Measurements from ENCODE around the gene TJP1. TPM values are rescaled to one million over a fixed set of nuclear protein-coding genes. Genes with fewer than 3 reads are reported as not detected.
A peak's percentile ranks its signal among the peaks of the same experiment; 100 is the strongest.

TJP1 gene
- total and polyA plus RNA-seq, 2 experiments from 2014 or later = 39.2 to 51.2 TPM

- Histone ChIP-seq H3K4me3 (peak overlapping the region; percentile 55), H4K20me1 (ENCODE audit: insufficient read depth) (no peaks in the 10 kb centered on the region), H3F3A (ENCODE audit: insufficient read depth) (peaks cover 34% of the 10 kb centered on the region), H3K36me3 (ENCODE audit: low read depth) (no peaks in the 10 kb centered on the region), H3K27ac (peak overlapping the region; percentile 89), H3K9me3 (ENCODE audit: low read depth) (no peaks in the 10 kb centered on the region), H3K4me2 (ENCODE audit: unreplicated experiment) (peak overlapping the region; percentile 57), H2AFZ (peak overlapping the region; percentile 79), H3K9me2 (ENCODE audit: insufficient read depth) (no peaks in the 10 kb centered on the region), H3K79me2 (ENCODE audit: insufficient read depth) (no peaks in the 10 kb centered on the region), H3K4me1 (ENCODE audit: insufficient read depth) (peaks cover 26% of the 10 kb centered on the region), H3K9ac (peak overlapping the region; percentile 52), H3K27me3 (replicated peaks; ENCODE audit: insufficient read depth) (no peaks in the 10 kb centered on the region)
- DNase-seq = peak; percentile 88
- 64 to 67% methylated on average over 4 of the region's 4 CpGs for WGBS, 2 experiments (ENCODE audit: low coverage in 1 of 2, low lambda C conversion rate in 2 of 2, missing lambda C conversion rate in 2 of 2)
- TF ChIP-seq EZH2phosphoT487 (IDR thresholded peaks at IDR 0.05; ENCODE audit: insufficient read depth, low read depth) = no peak
- TF ChIP-seq EZH2 (IDR thresholded peaks at IDR 0.05; ENCODE audit: insufficient read depth, poor library complexity, severe bottlenecking) = no peak
- in situ Hi-C loops (cut with MboI) = no loop called here
Measured at GRCh38 chr15:29859973-29860715, 37.9 kb upstream of the TJP1 start.

- peak overlapping the region; percentile 52 for H3K9ac ChIP-seq
Measured at GRCh38 chr15:29859293-29859692, 37.0 kb upstream of the TJP1 start.

GRCh38 chr15:29857221-29857789 lies 35.0 kb upstream of the TJP1 start:
- Histone ChIP-seq H3K27me3 (replicated peaks; ENCODE audit: insufficient read depth) (no peaks in the 10 kb centered on the region), H3K27ac (no peak overlapping the region), H3K4me1 (ENCODE audit: insufficient read depth) (peaks cover 26% of the 10 kb centered on the region), H3K9ac (no peak overlapping the region), H3F3A (ENCODE audit: insufficient read depth) (peaks cover 34% of the 10 kb centered on the region), H3K79me2 (ENCODE audit: insufficient read depth) (no peaks in the 10 kb centered on the region), H3K9me3 (ENCODE audit: low read depth) (no peaks in the 10 kb centered on the region), H3K4me2 (ENCODE audit: unreplicated experiment) (no peak overlapping the region), H4K20me1 (ENCODE audit: insufficient read depth) (no peaks in the 10 kb centered on the region), H3K36me3 (ENCODE audit: low read depth) (no peaks in the 10 kb centered on the region), H3K9me2 (ENCODE audit: insufficient read depth) (no peaks in the 10 kb centered on the region), H3K4me3 (no peak overlapping the region), H2AFZ (no peak overlapping the region)
- no peak for TF ChIP-seq EZH2 (IDR thresholded peaks at IDR 0.05; ENCODE audit: insufficient read depth, poor library complexity, severe bottlenecking)
- no peak for TF ChIP-seq EZH2phosphoT487 (IDR thresholded peaks at IDR 0.05; ENCODE audit: insufficient read depth, low read depth)
- in situ Hi-C loops (cut with MboI) = no loop called here
- no peak for DNase-seq
- 63 to 71% methylated on average over 5 of the region's 5 CpGs for WGBS, 2 experiments (ENCODE audit: low coverage in 1 of 2, low lambda C conversion rate in 2 of 2, missing lambda C conversion rate in 2 of 2)

More at GRCh38 chr15:29859293-29859692, 37.0 kb upstream of the TJP1 start:
- Histone ChIP-seq H3K36me3 (ENCODE audit: low read depth) (no peaks in the 10 kb centered on the region), H4K20me1 (ENCODE audit: insufficient read depth) (no peaks in the 10 kb centered on the region), H3K27ac (peak overlapping the region; percentile 89), H3K27me3 (replicated peaks; ENCODE audit: insufficient read depth) (no peaks in the 10 kb centered on the region), H3K4me2 (ENCODE audit: unreplicated experiment) (peak overlapping the region; percentile 57), H3K9me2 (ENCODE audit: insufficient read depth) (no peaks in the 10 kb centered on the region), H3K4me3 (0 out of 2 replicates have a peak overlapping the region, but pooled peaks have one; percentile 55), H3K9me3 (ENCODE audit: low read depth) (no peaks in the 10 kb centered on the region), H2AFZ (peak overlapping the region; percentile 79), H3K79me2 (ENCODE audit: insufficient read depth) (no peaks in the 10 kb centered on the region), H3F3A (ENCODE audit: insufficient read depth) (peaks cover 34% of the 10 kb centered on the region), H3K4me1 (ENCODE audit: insufficient read depth) (peaks cover 26% of the 10 kb centered on the region)
- TF ChIP-seq EZH2 (IDR thresholded peaks at IDR 0.05; ENCODE audit: insufficient read depth, poor library complexity, severe bottlenecking) (no peak), EZH2phosphoT487 (IDR thresholded peaks at IDR 0.05; ENCODE audit: insufficient read depth, low read depth) (no peak)
- in situ Hi-C loops (cut with MboI) = no loop called here
- 61 to 73% methylated on average over 4 of the region's 4 CpGs for whole genome bisulfite sequencing, 2 experiments (ENCODE audit: low coverage in 1 of 2, low lambda C conversion rate in 2 of 2, missing lambda C conversion rate in 2 of 2)
- no peak for DNase-seq

GRCh38 chr15:29854413-29854812 lies 32.1 kb upstream of the TJP1 start:
- TF ChIP-seq EZH2phosphoT487 (IDR thresholded peaks at IDR 0.05; ENCODE audit: insufficient read depth, low read depth) (no peak), EZH2 (IDR thresholded peaks at IDR 0.05; ENCODE audit: insufficient read depth, poor library complexity, severe bottlenecking) (no peak)
- Histone ChIP-seq H3K79me2 (ENCODE audit: insufficient read depth) (no peaks in the 10 kb centered on the region), H4K20me1 (ENCODE audit: insufficient read depth) (no peaks in the 10 kb centered on the region), H3K36me3 (ENCODE audit: low read depth) (no peaks in the 10 kb centered on the region), H3F3A (ENCODE audit: insufficient read depth) (peaks cover 9% of the 10 kb centered on the region), H3K4me2 (ENCODE audit: unreplicated experiment) (no peak overlapping the region), H3K27ac (no peak overlapping the region), H3K4me3 (no peak overlapping the region), H3K27me3 (replicated peaks; ENCODE audit: insufficient read depth) (no peaks in the 10 kb centered on the region), H3K9me2 (ENCODE audit: insufficient read depth) (no peaks in the 10 kb centered on the region), H3K4me1 (ENCODE audit: insufficient read depth) (peaks cover 8% of the 10 kb centered on the region), H2AFZ (no peak overlapping the region), H3K9me3 (ENCODE audit: low read depth) (no peaks in the 10 kb centered on the region), H3K9ac (no peak overlapping the region)
- 41 to 45% methylated on average over 6 of the region's 6 CpGs for WGBS, 2 experiments (ENCODE audit: low coverage in 1 of 2, low lambda C conversion rate in 2 of 2, missing lambda C conversion rate in 2 of 2)
- peak; percentile 25 for DNase-seq
- in situ Hi-C loops (cut with MboI) = no loop called here

All from GM23248 (cell line).